ENCODE data around the gene FCGR2B.
"Not testable (repeated sequence)": the region's sequence is repeated elsewhere in the genome, so short reads cannot be mapped to it uniquely, and the experiment has no call there.

Gene FCGR2B

DNA sequence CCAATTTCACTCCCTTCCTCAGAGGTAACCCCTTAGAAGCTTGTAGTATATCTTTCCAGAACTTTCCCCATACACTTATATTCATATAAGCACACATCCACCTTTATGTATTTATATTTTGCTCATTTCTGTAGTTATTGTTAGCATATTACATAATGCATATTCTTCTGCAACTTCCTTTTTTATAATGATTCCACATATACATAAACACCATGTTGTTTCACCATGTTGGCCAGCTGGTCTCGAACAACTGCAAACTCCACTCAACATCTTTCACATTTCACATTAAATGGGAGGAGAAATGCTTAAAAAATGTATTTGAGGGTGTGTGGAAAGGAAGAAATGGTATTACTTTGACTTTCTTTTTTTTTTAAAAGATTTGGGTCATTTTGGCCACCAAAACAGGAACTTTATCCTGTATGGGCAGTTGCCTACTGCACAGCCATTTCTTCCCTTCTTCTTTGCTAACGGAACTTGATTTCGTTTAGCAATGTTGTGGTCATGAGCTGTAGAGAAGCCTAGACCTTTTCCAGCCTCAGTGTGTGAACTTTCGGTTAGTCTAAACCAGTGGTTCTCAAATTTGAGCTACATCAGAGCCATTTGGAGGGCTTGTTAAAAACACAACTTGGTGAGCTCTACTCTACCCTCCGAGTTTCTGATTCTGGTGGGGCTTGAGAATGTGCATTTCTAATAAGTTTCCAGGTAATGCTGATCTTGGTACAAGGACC is 19.3 kb upstream of the FCGR2B start:
- H3K4me3 ChIP-seq (ENCODE audit: low read depth, low read length), result not testable (repeated sequence)

DNA sequence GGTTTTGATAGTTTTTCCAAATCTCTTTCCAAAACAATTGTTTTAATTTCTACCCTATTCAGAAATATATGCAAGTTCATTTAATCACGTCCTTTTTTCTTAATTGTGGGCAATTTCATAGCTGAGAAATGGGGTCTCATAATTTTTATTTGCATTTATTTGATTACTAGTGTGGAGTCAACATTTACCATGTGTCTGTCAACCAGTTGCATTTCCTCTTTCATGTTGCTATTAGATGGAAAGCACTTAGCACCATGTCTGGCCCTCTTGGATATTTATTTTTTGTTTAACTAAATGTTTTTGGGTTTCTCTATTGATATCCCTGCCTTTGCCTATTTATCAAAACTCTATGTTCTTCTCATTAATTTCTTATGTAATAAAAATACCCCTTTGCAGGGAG is 18.1 kb upstream of the FCGR2B start:
- not testable (repeated sequence) for H3K4me3 ChIP-seq (ENCODE audit: low read depth, low read length)

DNA sequence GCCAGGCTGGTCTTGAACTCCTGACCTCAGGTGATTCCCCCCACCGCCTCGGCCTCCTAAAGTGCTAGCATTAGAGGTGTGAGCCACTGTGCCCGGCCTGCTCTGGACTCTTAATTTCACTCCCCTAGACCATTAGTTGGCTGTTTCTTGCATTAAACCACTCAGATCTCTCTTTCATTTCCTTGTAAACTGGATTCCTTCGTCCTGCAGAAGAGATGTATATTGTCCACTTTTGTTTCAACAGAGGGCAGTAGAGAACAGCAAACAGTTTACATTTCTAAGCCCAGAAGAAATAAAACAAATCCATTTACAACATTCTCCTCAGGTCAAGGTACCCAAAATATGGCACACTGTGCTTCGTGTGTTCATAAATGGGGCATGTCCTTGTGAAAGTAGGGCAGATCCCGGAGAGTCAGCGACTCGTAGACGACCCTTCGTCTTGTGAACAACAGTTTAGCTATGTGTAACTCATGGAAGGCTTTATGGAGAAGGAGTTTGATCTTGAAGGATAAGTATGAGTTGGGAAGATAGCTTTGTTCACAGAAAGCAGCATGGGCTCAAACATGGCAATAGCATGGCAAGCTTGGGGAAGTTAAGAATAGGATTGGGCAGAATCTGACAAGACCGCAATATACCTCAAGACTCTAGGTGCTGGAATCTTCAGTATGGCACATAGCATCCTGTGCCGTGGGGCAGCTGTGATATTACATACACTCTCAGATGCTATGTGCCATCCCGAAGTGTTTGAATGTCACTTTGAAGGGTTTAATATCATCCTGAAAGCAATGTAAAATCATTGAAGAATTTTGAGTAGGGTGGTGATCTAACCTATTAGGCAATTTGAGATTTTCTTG is 15.2 kb upstream of the FCGR2B start:
- H3K4me3 ChIP-seq (ENCODE audit: low read depth, low read length), result not testable (repeated sequence)
- TF ChIP-seq, protein P1, sequence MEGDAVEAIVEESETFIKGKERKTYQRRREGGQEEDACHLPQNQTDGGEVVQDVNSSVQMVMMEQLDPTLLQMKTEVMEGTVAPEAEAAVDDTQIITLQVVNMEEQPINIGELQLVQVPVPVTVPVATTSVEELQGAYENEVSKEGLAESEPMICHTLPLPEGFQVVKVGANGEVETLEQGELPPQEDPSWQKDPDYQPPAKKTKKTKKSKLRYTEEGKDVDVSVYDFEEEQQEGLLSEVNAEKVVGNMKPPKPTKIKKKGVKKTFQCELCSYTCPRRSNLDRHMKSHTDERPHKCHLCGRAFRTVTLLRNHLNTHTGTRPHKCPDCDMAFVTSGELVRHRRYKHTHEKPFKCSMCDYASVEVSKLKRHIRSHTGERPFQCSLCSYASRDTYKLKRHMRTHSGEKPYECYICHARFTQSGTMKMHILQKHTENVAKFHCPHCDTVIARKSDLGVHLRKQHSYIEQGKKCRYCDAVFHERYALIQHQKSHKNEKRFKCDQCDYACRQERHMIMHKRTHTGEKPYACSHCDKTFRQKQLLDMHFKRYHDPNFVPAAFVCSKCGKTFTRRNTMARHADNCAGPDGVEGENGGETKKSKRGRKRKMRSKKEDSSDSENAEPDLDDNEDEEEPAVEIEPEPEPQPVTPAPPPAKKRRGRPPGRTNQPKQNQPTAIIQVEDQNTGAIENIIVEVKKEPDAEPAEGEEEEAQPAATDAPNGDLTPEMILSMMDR (IDR thresholded peaks at IDR 0.05; ENCODE audit: borderline replicate concordance, insufficient read depth, low read depth, low read length), result peak; percentile 36; the same call in 1 of the 2 replicates

DNA sequence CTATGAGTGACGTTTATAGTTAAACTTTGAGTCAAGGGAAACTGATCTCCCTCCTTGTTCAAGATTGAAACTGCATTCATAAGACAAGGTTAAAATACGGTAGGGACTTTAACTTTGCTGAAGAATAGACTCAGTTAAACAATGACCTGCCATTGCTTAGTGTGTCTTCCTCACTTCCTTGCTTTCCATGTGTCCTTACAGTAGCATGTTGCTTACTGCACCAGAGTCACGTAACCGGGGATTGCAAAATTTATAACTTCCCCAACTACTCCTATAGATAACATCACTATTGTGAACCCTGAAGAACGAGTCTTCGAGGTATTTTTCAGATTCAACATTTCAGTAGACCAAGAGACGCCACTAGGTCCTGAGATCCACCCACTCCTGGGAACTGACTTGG is 9.4 kb upstream of the FCGR2B start:
- not testable (repeated sequence) for H3K4me3 ChIP-seq (ENCODE audit: low read depth, low read length)

DNA sequence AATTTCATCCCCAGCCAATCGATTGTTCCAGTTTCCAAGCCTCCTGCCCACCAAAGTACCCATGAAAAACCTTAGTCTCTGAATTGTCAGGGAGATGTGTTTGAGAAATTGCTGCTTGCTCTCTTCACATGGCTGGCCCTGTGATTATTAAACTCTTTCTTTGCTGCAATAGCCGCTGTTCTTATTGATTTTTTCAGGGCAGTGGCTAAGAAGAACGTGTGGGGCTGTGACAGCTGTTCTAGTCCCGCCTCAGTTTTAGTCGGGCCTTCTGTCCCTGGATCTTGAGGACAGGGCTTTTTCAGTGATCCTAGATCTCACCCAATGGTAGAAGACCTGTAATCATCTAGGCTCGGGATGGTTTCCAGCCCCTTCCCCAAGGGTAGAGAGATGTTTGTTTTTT is 9.0 kb upstream of the FCGR2B start:
- H3K4me3 ChIP-seq (ENCODE audit: low read depth, low read length), result not testable (repeated sequence)

DNA sequence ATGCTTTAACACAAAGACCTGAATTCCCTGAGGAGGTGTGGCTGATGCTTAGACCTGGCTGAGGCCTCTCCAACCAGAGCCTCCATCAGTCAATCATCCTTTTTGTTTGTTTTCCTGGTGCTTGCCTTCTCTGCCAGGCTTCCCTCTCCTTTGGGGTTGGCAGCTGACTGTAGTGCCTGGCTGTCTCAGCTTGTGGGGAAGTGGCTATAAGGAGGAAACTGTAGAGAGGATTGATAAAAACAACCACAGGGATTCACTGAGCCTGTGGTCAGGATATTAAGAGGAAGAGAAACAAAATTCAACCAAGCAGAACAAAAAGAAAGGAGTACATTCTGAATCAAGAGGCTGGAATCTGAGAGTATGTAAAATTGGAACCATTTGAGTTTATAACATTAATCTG is 4.4 kb upstream of the FCGR2B start:
- H3K4me3 ChIP-seq (ENCODE audit: low read depth, low read length), result not testable (repeated sequence)

DNA sequence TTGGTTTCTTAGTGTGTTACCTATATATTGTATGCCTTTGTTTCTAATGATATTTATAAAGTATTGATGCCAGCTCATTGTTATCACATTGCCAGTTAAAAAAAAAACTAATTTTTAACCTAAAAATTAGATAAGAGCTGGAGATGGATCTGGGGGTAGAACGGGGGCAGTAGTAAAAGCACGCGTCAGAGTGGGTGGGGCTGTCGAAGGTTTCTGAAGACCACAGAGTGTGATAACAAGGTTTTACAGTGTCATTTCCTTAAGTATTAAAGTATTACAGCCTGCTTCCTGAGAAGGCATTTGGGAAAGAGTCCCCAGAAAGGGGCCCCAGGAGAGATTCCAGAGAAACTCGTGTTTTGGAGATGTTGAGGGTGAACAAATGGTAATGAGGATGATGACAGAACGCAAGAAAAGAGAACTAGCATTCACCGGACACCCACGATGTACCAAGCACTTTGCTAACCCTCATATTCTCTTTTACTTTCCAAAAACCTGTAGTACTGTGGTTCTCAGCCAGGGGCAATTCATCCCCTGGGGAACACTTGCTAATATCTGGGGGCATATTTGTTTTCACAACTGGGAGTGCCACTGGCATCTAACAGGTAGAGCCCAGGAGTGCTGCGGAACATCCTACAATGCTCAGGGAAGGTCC is 1.2 kb upstream of the FCGR2B start:
- not testable (repeated sequence) for H3K4me3 ChIP-seq (ENCODE audit: low read depth, low read length)

DNA sequence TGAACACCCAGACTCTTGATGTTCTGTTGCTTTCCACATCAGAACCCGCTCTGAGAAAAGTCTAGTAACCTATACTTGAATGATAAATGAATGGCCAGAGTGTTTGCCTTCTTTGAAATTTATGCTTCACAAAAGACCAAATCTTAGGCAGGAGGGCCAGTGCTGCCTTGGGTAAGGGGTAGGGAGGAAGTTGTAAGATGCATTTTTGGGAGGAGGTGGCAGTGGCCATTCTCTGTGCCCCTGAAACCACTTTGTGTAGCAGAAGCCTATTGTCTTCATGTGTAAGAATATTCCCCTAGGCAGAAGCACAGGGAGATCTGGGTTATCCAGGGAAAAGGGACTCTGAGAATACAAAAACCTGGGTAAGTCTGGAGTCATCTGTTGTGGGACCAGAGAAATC is 626 bp downstream of the FCGR2B start:
- peak overlapping the region; percentile 43 for H3K4me3 ChIP-seq (ENCODE audit: low read depth, low read length)

DNA sequence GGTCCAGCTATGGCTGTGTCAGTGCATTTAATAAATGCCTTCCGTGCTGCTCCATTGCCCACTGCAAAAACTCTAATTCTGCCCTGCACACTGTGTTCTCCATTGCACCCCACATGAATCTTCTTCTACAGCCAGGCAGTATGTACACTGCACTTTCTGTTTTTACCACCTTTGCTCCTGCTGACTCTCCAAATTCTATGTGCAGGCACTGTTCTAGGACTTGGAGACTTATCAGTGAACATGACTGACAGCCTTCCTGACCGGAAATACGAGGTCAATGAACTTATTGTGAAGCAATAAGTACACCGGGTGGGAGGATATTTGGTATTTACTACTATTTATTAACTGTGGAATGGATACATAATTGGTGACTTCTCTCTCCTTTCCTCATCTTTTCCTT is 1.7 kb downstream of the FCGR2B start:
- H3K4me3 ChIP-seq (ENCODE audit: low read depth, low read length), result not testable (repeated sequence)

DNA sequence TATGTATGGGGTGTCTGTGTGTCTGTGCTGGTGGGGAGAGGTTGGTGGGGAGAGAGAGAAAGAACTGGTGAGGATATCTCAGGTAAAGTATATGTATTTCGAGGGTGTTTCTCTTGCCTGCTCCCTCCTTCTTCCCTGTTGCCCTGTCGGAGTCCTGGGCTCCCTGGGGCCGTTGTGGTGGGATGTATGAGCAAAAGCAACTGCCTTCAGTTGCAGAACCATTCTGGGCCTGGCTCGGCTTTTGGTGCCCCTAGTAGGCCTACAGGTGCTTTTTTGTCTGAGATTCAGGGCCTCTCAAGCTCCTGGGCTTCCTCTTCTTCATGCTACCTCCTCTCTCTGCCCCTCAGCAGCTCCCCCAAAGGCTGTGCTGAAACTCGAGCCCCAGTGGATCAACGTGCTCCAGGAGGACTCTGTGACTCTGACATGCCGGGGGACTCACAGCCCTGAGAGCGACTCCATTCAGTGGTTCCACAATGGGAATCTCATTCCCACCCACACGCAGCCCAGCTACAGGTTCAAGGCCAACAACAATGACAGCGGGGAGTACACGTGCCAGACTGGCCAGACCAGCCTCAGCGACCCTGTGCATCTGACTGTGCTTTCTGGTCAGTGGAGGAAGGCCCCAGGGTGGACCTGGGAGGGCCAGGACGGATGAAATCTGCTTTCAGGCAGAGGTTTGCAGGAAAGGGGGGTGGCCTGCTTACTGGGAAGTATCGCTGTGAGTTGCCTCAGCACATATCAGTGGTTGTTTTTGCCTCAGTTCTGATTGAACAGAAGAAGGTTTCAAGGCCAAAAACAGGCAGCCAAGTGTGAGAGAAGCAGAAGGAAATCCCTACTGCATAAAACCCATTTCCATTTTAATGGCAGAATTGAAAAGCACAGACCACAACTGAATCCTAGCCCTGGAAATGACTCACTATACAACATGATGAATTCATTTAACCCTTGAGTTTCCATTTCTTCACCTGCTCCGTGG is 8.4 kb downstream of the FCGR2B start:
- not testable (repeated sequence) for H3K4me3 ChIP-seq (ENCODE audit: low read depth, low read length)

DNA sequence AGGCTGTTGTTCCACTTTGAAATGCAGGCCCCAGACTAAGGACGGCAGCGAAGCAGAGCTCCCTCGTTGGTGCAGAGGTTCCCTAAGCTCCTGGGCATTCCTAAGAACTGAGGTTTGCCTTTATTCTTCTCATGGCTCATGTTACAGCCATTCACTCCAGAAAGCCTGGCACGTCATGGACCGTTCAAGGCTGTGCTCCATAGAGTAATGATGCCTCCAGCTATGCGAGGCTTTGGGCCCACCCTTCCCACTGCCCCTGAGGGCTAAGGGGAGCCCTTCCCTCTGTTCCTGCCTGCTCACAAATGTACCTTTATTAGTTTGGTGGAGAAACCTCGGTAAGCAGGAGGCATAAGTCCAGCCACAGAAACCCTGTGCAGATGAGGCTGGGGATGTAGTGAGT is 10.5 kb downstream of the FCGR2B start:
- H3K4me3 ChIP-seq (ENCODE audit: low read depth, low read length), result not testable (repeated sequence)

DNA sequence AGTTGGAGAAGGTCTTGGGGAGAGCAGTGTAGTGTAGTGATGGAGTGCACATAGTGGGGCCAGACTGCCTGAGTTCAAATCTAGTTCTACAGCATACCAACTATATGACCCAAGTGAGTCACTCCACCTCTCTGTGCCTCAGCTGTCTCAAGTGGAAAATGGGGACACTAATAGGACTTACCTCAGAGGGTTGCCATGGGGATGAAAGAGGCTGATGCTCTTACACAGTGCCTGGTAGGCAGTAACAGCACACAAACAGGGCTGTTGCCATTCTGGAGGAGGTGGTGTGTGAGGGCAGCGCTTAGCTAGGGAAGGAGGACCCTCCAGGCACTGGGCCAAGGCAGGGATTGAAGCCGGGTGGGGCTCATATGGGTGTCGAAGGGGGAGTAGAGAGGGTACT is 11.5 kb downstream of the FCGR2B start:
- not testable (repeated sequence) for H3K4me3 ChIP-seq (ENCODE audit: low read depth, low read length)

DNA sequence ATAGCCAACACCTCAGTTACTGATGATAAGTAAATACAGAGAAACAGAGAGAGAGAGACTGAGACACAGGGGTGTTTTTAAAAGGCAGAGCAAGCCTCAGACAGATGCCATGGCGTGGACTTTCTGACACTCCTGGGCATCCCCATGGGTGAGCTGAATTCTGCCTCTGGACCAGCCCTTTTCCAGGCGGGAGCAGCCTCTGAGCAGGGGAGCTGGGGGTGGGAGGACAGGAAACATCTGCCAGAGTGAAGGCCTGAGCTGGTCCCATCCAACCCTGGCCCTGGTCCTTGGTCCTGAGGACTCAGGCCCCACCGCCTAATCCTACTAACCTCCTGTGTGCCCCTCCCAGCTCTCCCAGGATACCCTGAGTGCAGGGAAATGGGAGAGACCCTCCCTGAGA is 12.0 kb downstream of the FCGR2B start:
- H3K4me3 ChIP-seq (ENCODE audit: low read depth, low read length), result not testable (repeated sequence)

All from GM12875 (cell line).